ENCODE measurements around the gene CDK1. TPM values are rescaled to one million over a fixed set of nuclear protein-coding genes. Genes with fewer than 3 reads are reported as not detected.

The CDK1 gene
- total RNA-seq, 2 experiments from 2014 or later: 96.6 to 99.7 TPM

GRCh38 chr10:60753817-60754216, 24.5 kb upstream of the CDK1 start:
- Mint-ChIP-seq H3K4me1 (no peaks in the 10 kb centered on the region), H3K27ac (no peak overlapping the region), H3K36me3 (no peaks in the 10 kb centered on the region), H3K27me3 (peaks cover 32% of the 10 kb centered on the region), H3K9me3 (no peaks in the 10 kb centered on the region), H3K4me3 (no peak overlapping the region)
- no peak for DNase-seq

- Mint-ChIP-seq H3K4me3 (no peak overlapping the region), H3K27me3 (peaks cover 25% of the 10 kb centered on the region), H3K4me1 (no peaks in the 10 kb centered on the region), H3K27ac (no peak overlapping the region), H3K36me3 (no peaks in the 10 kb centered on the region), H3K9me3 (no peaks in the 10 kb centered on the region)
- no peak for DNase-seq
Measured at GRCh38 chr10:60757420-60757895, 20.8 kb upstream of the CDK1 start.

GRCh38 chr10:60759181-60759580, 19.1 kb upstream of the CDK1 start:
- no peaks in the 10 kb centered on the region for H3K36me3 Mint-ChIP-seq
- no peak overlapping the region for H3K27ac Mint-ChIP-seq
- no peak overlapping the region for H3K4me3 Mint-ChIP-seq
- DNase-seq: no peak
- no peaks in the 10 kb centered on the region for H3K9me3 Mint-ChIP-seq
- no peaks in the 10 kb centered on the region for H3K4me1 Mint-ChIP-seq
- peaks cover 28% of the 10 kb centered on the region for H3K27me3 Mint-ChIP-seq

GRCh38 chr10:60760711-60761210, 17.5 kb upstream of the CDK1 start:
- H3K27me3 Mint-ChIP-seq: peaks cover 25% of the 10 kb centered on the region

GRCh38 chr10:60762554-60762953, 15.7 kb upstream of the CDK1 start:
- H3K27me3 Mint-ChIP-seq: peaks cover 18% of the 10 kb centered on the region
- no peaks in the 10 kb centered on the region for H3K9me3 Mint-ChIP-seq
- H3K36me3 Mint-ChIP-seq: no peaks in the 10 kb centered on the region
- no peak overlapping the region for H3K4me3 Mint-ChIP-seq
- no peak for DNase-seq
- H3K27ac Mint-ChIP-seq: no peak overlapping the region
- no peaks in the 10 kb centered on the region for H3K4me1 Mint-ChIP-seq

More at GRCh38 chr10:60760711-60761210, 17.5 kb upstream of the CDK1 start:
- H3K9me3 Mint-ChIP-seq: no peaks in the 10 kb centered on the region
- no peak for DNase-seq
- no peaks in the 10 kb centered on the region for H3K36me3 Mint-ChIP-seq
- no peak overlapping the region for H3K4me3 Mint-ChIP-seq
- no peak overlapping the region for H3K27ac Mint-ChIP-seq
- no peaks in the 10 kb centered on the region for H3K4me1 Mint-ChIP-seq

GRCh38 chr10:60767424-60767823, 10.9 kb upstream of the CDK1 start:
- DNase-seq: no peak
- H3K36me3 Mint-ChIP-seq: no peaks in the 10 kb centered on the region
- H3K4me3 Mint-ChIP-seq: no peak overlapping the region
- no peaks in the 10 kb centered on the region for H3K4me1 Mint-ChIP-seq
- peaks cover 17% of the 10 kb centered on the region for H3K27me3 Mint-ChIP-seq
- H3K27ac Mint-ChIP-seq: no peak overlapping the region
- H3K9me3 Mint-ChIP-seq: no peaks in the 10 kb centered on the region

- DNase-seq: no peak
- Mint-ChIP-seq H3K27me3 (peaks cover 14% of the 10 kb centered on the region), H3K27ac (no peak overlapping the region), H3K4me3 (no peak overlapping the region), H3K9me3 (no peaks in the 10 kb centered on the region), H3K36me3 (no peaks in the 10 kb centered on the region), H3K4me1 (no peaks in the 10 kb centered on the region)
Measured at GRCh38 chr10:60769406-60769805, 8.9 kb upstream of the CDK1 start.

GRCh38 chr10:60777696-60778213, 523 bp upstream of the CDK1 start:
- Mint-ChIP-seq H3K4me1 (peaks cover 8% of the 10 kb centered on the region), H3K4me3 (peak overlapping the region; percentile 97), H3K36me3 (peaks cover 29% of the 10 kb centered on the region), H3K27ac (peak overlapping the region; percentile 97), H3K27me3 (peaks cover 13% of the 10 kb centered on the region), H3K9me3 (no peaks in the 10 kb centered on the region)
- no peak for DNase-seq

GRCh38 chr10:60778971-60779796, 906 bp downstream of the CDK1 start:
- Mint-ChIP-seq H3K27me3 (peaks cover 13% of the 10 kb centered on the region), H3K9me3 (no peaks in the 10 kb centered on the region), H3K4me1 (peaks cover 9% of the 10 kb centered on the region), H3K4me3 (peak overlapping the region; percentile 97), H3K36me3 (peaks cover 38% of the 10 kb centered on the region), H3K27ac (peak overlapping the region; percentile 97)
- no peak for DNase-seq

- Mint-ChIP-seq H3K9me3 (no peaks in the 10 kb centered on the region), H3K4me3 (peak overlapping the region; percentile 7), H3K27me3 (peaks cover 3% of the 10 kb centered on the region), H3K36me3 (peaks cover 59% of the 10 kb centered on the region), H3K4me1 (peaks cover 9% of the 10 kb centered on the region), H3K27ac (no peak overlapping the region)
- no peak for DNase-seq
Measured at GRCh38 chr10:60781661-60782060, 3.4 kb downstream of the CDK1 start.

- Mint-ChIP-seq H3K4me3 (no peak overlapping the region), H3K9me3 (no peaks in the 10 kb centered on the region), H3K4me1 (peaks cover 8% of the 10 kb centered on the region), H3K27me3 (no peaks in the 10 kb centered on the region), H3K27ac (no peak overlapping the region), H3K36me3 (peaks cover 71% of the 10 kb centered on the region)
- DNase-seq: no peak
Measured at GRCh38 chr10:60784641-60785040, 6.4 kb downstream of the CDK1 start.

- Mint-ChIP-seq H3K9me3 (no peaks in the 10 kb centered on the region), H3K4me3 (no peak overlapping the region), H3K27ac (no peak overlapping the region), H3K4me1 (no peaks in the 10 kb centered on the region), H3K36me3 (peaks cover 87% of the 10 kb centered on the region), H3K27me3 (no peaks in the 10 kb centered on the region)
- DNase-seq: no peak
Measured at GRCh38 chr10:60788544-60788943, 10.3 kb downstream of the CDK1 start.

GRCh38 chr10:60789340-60789739, 11.1 kb downstream of the CDK1 start:
- H3K36me3 Mint-ChIP-seq: peaks cover 82% of the 10 kb centered on the region
- no peaks in the 10 kb centered on the region for H3K4me1 Mint-ChIP-seq
- H3K27ac Mint-ChIP-seq: no peak overlapping the region
- no peaks in the 10 kb centered on the region for H3K9me3 Mint-ChIP-seq
- H3K27me3 Mint-ChIP-seq: no peaks in the 10 kb centered on the region
- DNase-seq: no peak
- H3K4me3 Mint-ChIP-seq: no peak overlapping the region

GRCh38 chr10:60794953-60795352, 16.7 kb downstream of the CDK1 start:
- Mint-ChIP-seq H3K36me3 (peaks cover 70% of the 10 kb centered on the region), H3K4me1 (peaks cover 3% of the 10 kb centered on the region), H3K9me3 (no peaks in the 10 kb centered on the region), H3K4me3 (no peak overlapping the region), H3K27ac (no peak overlapping the region), H3K27me3 (no peaks in the 10 kb centered on the region)
- DNase-seq: no peak

- H3K4me3 Mint-ChIP-seq: no peak overlapping the region
- no peaks in the 10 kb centered on the region for H3K27me3 Mint-ChIP-seq
- no peak for DNase-seq
- peaks cover 63% of the 10 kb centered on the region for H3K36me3 Mint-ChIP-seq
- no peaks in the 10 kb centered on the region for H3K9me3 Mint-ChIP-seq
- no peak overlapping the region for H3K27ac Mint-ChIP-seq
- H3K4me1 Mint-ChIP-seq: peaks cover 3% of the 10 kb centered on the region
Measured at GRCh38 chr10:60795465-60796202, 17.4 kb downstream of the CDK1 start.

Data from activated naive CD8-positive, alpha-beta T cell treated with anti-CD3 and anti-CD28 coated beads for 36 hours (primary cell).